ENCODE data around the gene SMPDL3B.
A peak's percentile ranks its signal among the peaks of the same experiment; 100 is the strongest.

SMPDL3B gene

DNA sequence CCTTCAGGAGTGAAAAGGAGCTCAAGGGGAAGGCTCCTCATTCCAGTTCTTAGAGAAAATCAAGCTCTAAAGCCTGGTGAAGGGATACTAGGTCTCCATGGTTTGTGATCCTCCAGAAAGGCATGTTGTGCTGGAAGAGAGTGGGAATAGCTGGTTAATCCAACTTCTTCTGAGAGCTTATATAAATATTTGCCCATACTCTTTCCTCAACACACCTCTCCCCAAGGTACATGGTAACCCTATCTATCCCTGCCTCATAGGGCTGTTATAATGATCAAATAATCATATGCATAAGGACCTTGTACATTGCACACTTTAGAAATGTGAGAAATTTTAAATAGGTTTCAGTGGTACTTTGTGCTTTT, 39.6 kb downstream of the SMPDL3B start:
- CTCF ChIA-PET = interaction anchor here (1.1 to 1.3 kb wide), 3 partner anchors 10 to 35 kb away, joined by 3 to 4 read pairs (median 4); no protein-coding TSS in a partner anchor
- peaks cover 7% of the 10 kb centered on the region for H3K4me1 ChIP-seq (ENCODE audit: control insufficient read depth, insufficient read depth, low read length)
- peaks cover 0 to 60% of the 10 kb centered on the region in 2 experiments; a peak in 1 of 3 replicates for H3K36me3 ChIP-seq (ENCODE audit: control insufficient read depth in 2 of 2, insufficient read depth in 1 of 2, low read length in 2 of 2)
- TF ChIP-seq ZNF175 (tag by site-specific recombination; IDR thresholded peaks at IDR 0.05) (no peak), ZNF585B (tag by site-specific recombination; IDR thresholded peaks at IDR 0.05) (no peak), ZNF610 (tag by site-specific recombination; IDR thresholded peaks at IDR 0.05; ENCODE audit: borderline replicate concordance) (no peak), ZNF354C (tag by site-specific recombination; IDR thresholded peaks at IDR 0.05; ENCODE audit: borderline replicate concordance, low read depth) (no peak), ZNF114 (tag by site-specific recombination; IDR thresholded peaks at IDR 0.05) (no peak), ZBTB6 (tag by site-specific recombination; IDR thresholded peaks at IDR 0.05) (no peak), KLF7 (tag by site-specific recombination; IDR thresholded peaks at IDR 0.05; ENCODE audit: borderline replicate concordance) (no peak), ZBTB1 (tag by site-specific recombination; IDR thresholded peaks at IDR 0.05) (no peak), CTCF (tag by site-specific recombination; IDR thresholded peaks at IDR 0.05) (no peak), ZNF16 (tag by site-specific recombination; IDR thresholded peaks at IDR 0.05; ENCODE audit: low read depth) (no peak), ZNF169 (tag by site-specific recombination; IDR thresholded peaks at IDR 0.05) (no peak), GFI1B (tag by site-specific recombination; IDR thresholded peaks at IDR 0.05) (no peak), ZNF600 (tag by site-specific recombination; IDR thresholded peaks at IDR 0.05) (no peak), ZSCAN23 (tag by site-specific recombination; IDR thresholded peaks at IDR 0.05) (no peak), ZBTB21 (tag by site-specific recombination; IDR thresholded peaks at IDR 0.05) (no peak), ZNF558 (tag by site-specific recombination; IDR thresholded peaks at IDR 0.05) (no peak)
- TF ChIP-seq, protein P1, sequence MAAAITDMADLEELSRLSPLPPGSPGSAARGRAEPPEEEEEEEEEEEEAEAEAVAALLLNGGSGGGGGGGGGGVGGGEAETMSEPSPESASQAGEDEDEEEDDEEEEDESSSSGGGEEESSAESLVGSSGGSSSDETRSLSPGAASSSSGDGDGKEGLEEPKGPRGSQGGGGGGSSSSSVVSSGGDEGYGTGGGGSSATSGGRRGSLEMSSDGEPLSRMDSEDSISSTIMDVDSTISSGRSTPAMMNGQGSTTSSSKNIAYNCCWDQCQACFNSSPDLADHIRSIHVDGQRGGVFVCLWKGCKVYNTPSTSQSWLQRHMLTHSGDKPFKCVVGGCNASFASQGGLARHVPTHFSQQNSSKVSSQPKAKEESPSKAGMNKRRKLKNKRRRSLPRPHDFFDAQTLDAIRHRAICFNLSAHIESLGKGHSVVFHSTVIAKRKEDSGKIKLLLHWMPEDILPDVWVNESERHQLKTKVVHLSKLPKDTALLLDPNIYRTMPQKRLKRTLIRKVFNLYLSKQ (tag by site-specific recombination; IDR thresholded peaks at IDR 0.05; ENCODE audit: borderline replicate concordance) = no peak
- TF ChIP-seq, protein P2, sequence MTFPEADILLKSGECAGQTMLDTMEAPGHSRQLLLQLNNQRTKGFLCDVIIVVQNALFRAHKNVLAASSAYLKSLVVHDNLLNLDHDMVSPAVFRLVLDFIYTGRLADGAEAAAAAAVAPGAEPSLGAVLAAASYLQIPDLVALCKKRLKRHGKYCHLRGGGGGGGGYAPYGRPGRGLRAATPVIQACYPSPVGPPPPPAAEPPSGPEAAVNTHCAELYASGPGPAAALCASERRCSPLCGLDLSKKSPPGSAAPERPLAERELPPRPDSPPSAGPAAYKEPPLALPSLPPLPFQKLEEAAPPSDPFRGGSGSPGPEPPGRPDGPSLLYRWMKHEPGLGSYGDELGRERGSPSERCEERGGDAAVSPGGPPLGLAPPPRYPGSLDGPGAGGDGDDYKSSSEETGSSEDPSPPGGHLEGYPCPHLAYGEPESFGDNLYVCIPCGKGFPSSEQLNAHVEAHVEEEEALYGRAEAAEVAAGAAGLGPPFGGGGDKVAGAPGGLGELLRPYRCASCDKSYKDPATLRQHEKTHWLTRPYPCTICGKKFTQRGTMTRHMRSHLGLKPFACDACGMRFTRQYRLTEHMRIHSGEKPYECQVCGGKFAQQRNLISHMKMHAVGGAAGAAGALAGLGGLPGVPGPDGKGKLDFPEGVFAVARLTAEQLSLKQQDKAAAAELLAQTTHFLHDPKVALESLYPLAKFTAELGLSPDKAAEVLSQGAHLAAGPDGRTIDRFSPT (tag by site-specific recombination; IDR thresholded peaks at IDR 0.05) = no peak
- H3K4me3 ChIP-seq (ENCODE audit: low read depth, low read length) = no peak overlapping the region
- POLR2A ChIA-PET = no interaction called here
- H3K9me3 ChIP-seq (ENCODE audit: control insufficient read depth, insufficient read depth, low read depth, low read length) = no peaks in the 10 kb centered on the region
- no peak overlapping the region for H3K27ac ChIP-seq (ENCODE audit: extremely low read depth, low read depth, low read length)

GRCh38 chr1:27979151-27979858, 44.5 kb downstream of the SMPDL3B start:
- ChIA-PET CTCF (interaction anchor here (0.6 to 5.9 kb wide), 17 partner anchors 8 to 1060 kb away, joined by 3 to 30 read pairs (median 4); partner anchors contain the start of gene XKR8), POLR2A (no interaction called here)
- Histone ChIP-seq H3K9me3 (ENCODE audit: control insufficient read depth, insufficient read depth, low read depth, low read length) (no peaks in the 10 kb centered on the region), H3K4me1 (ENCODE audit: control insufficient read depth, insufficient read depth, low read length) (no peaks in the 10 kb centered on the region), H3K27ac (ENCODE audit: extremely low read depth, low read depth, low read length) (no peak overlapping the region), H3K4me3 (ENCODE audit: low read depth, low read length) (no peak overlapping the region), H3K36me3 (ENCODE audit: control insufficient read depth in 2 of 2, insufficient read depth in 1 of 2, low read length in 2 of 2) (peaks cover 0 to 28% of the 10 kb centered on the region in 2 experiments; a peak in 1 of 3 replicates)
- TF ChIP-seq HOXA7 (CRISPR knock-in tag; IDR thresholded peaks at IDR 0.05; ENCODE audit: borderline replicate concordance) (no peak), ZNF558 (tag by site-specific recombination; IDR thresholded peaks at IDR 0.05) (0 out of 2 replicates have a peak, but pooled peaks have one; percentile 22), GLIS2 (tag by site-specific recombination; IDR thresholded peaks at IDR 0.05) (no peak), PBX3 (CRISPR knock-in tag; IDR thresholded peaks at IDR 0.05) (no peak), KLF10 (tag by site-specific recombination; IDR thresholded peaks at IDR 0.05) (no peak), REPIN1 (tag by site-specific recombination; IDR thresholded peaks at IDR 0.05; ENCODE audit: low read depth) (no peak), GLI4 (tag by site-specific recombination; IDR thresholded peaks at IDR 0.05) (no peak)
- TF ChIP-seq, protein P3, sequence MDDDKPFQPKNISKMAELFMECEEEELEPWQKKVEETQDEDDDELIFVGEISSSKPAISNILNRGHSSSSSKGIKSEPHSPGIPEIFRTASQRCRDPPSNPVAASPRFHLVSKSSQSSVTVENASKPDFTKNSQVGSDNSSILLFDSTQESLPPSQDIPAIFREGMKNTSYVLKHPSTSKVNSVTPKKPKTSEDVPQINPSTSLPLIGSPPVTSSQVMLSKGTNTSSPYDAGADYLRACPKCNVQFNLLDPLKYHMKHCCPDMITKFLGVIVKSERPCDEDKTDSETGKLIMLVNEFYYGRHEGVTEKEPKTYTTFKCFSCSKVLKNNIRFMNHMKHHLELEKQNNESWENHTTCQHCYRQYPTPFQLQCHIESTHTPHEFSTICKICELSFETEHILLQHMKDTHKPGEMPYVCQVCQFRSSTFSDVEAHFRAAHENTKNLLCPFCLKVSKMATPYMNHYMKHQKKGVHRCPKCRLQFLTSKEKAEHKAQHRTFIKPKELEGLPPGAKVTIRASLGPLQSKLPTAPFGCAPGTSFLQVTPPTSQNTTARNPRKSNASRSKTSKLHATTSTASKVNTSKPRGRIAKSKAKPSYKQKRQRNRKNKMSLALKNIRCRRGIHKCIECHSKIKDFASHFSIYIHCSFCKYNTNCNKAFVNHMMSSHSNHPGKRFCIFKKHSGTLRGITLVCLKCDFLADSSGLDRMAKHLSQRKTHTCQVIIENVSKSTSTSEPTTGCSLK (tag by site-specific recombination; IDR thresholded peaks at IDR 0.05) = no peak

Data from HEK293 (cell line).